Measurements from ENCODE around the gene HYAL3.

HYAL3 gene

GRCh38 chr3:50298836-50299637 is at the start of gene HYAL3, which contains the start of gene NAA80:
TSS of gene HYAL3 (minus strand) at chr3:50299405. CDS start at chr3:50295602, 3,803 bp downstream.
TSS of gene NAA80 (minus strand) at chr3:50299405. CDS start at chr3:50297463, 1,942 bp downstream.
- in situ Hi-C loops (cut with MboI; ENCODE audit: low sequenced_read_pairs) = no loop called here

- in situ Hi-C loops (cut with MboI; ENCODE audit: low sequenced_read_pairs) = no loop called here
Observed at GRCh38 chr3:50347187-50347813, 48.1 kb upstream of the HYAL3 start.

- in situ Hi-C loops (cut with MboI; ENCODE audit: low sequenced_read_pairs) = no loop called here
Observed at GRCh38 chr3:50345586-50346234, 46.5 kb upstream of the HYAL3 start, which contains the start of gene ZMYND10. TSS of gene ZMYND10 (minus strand) at chr3:50345732. CDS start at chr3:50345579, 153 bp downstream.

GRCh38 chr3:50345008-50345407 is 45.8 kb upstream of the HYAL3 start:
- in situ Hi-C loops (cut with MboI; ENCODE audit: low sequenced_read_pairs) = no loop called here

GRCh38 chr3:50342813-50343633 is 43.8 kb upstream of the HYAL3 start:
- in situ Hi-C loops (cut with MboI; ENCODE audit: low sequenced_read_pairs) = no loop called here

- in situ Hi-C loops (cut with MboI; ENCODE audit: low sequenced_read_pairs) = no loop called here
Observed at GRCh38 chr3:50341996-50342650, 42.9 kb upstream of the HYAL3 start.

GRCh38 chr3:50341537-50341936 is 42.3 kb upstream of the HYAL3 start:
- in situ Hi-C loops (cut with MboI; ENCODE audit: low sequenced_read_pairs) = no loop called here

GRCh38 chr3:50340448-50341329 is 41.5 kb upstream of the HYAL3 start, which contains the start of gene RASSF1:
TSS of gene RASSF1 (minus strand) at chr3:50340836. CDS start at chr3:50340805, 31 bp downstream.
- in situ Hi-C loops (cut with MboI; ENCODE audit: low sequenced_read_pairs) = no loop called here

- in situ Hi-C loops (cut with MboI; ENCODE audit: low sequenced_read_pairs) = no loop called here
Observed at GRCh38 chr3:50340147-50340447, 40.9 kb upstream of the HYAL3 start.

- in situ Hi-C loops (cut with MboI; ENCODE audit: low sequenced_read_pairs) = no loop called here
Observed at GRCh38 chr3:50339485-50340146, 40.4 kb upstream of the HYAL3 start.

GRCh38 chr3:50338965-50339364 is 39.8 kb upstream of the HYAL3 start:
- in situ Hi-C loops (cut with MboI; ENCODE audit: low sequenced_read_pairs) = no loop called here

GRCh38 chr3:50337175-50337861 is 38.1 kb upstream of the HYAL3 start:
- in situ Hi-C loops (cut with MboI; ENCODE audit: low sequenced_read_pairs) = no loop called here

GRCh38 chr3:50336452-50337174 is 37.4 kb upstream of the HYAL3 start:
- in situ Hi-C loops (cut with MboI; ENCODE audit: low sequenced_read_pairs) = no loop called here

- in situ Hi-C loops (cut with MboI; ENCODE audit: low sequenced_read_pairs) = no loop called here
Observed at GRCh38 chr3:50334339-50335075, 35.3 kb upstream of the HYAL3 start.

GRCh38 chr3:50333744-50334328 is 34.6 kb upstream of the HYAL3 start:
- in situ Hi-C loops (cut with MboI; ENCODE audit: low sequenced_read_pairs) = no loop called here

GRCh38 chr3:50331364-50331907 is 32.2 kb upstream of the HYAL3 start:
- in situ Hi-C loops (cut with MboI; ENCODE audit: low sequenced_read_pairs) = no loop called here

Measured in HL-60/S4 treated with phorbol 12-myristate 13-acetate at 8.2 ng/mL for 4 days and 3 days (cell line).